GM23338 (cell line): ENCODE data around the gene SUCLG1. TPM values are rescaled to one million over a fixed set of nuclear protein-coding genes. Genes with fewer than 3 reads are reported as not detected.

Experiments used
- ATAC-seq: fragments of 200-7000 bp; cut with Tn5 transposase; 3 replicates; pipeline ENCODE4 v1.9.1; 2020
- DNase-seq: peaks from one replicate; pipeline ENCODE4 v3.0.0-alpha.2; 2015; ENCODE audit warnings: low spot score
- H2AFZ ChIP-seq: fragments of 200-600 bp; sonication (generic); 2 replicates; pipeline ENCODE4 v1.8.0; 2016; ENCODE audit warnings: antibody characterized with exemption, mild to moderate bottlenecking, moderate library complexity
- H3F3A ChIP-seq: fragments of 200-600 bp; sonication (generic); replicated peaks from 2 replicates; pipeline ENCODE4 v1.8.0; 2017; ENCODE audit warnings: antibody characterized with exemption, mixed run types, low read depth
- H3K27ac ChIP-seq: fragments of 200-600 bp; sonication (generic); 2 replicates; pipeline ENCODE4 v1.6.1; 2016; ENCODE audit warnings: low read depth
- H3K27me3 ChIP-seq: fragments of 200-600 bp; sonication (generic); 2 replicates; pipeline ENCODE4 v1.8.0; 2016; ENCODE audit warnings: mild to moderate bottlenecking, mixed run types, moderate library complexity; ENCODE audit not compliant: insufficient read depth
- H3K36me3 ChIP-seq: fragments of 200-600 bp; sonication (generic); 2 replicates; pipeline ENCODE4 v1.8.0; 2016; ENCODE audit warnings: mild to moderate bottlenecking; ENCODE audit not compliant: insufficient read depth
- H3K4me1 ChIP-seq: fragments of 200-600 bp; sonication (generic); 2 replicates; pipeline ENCODE4 v1.8.0; 2016; ENCODE audit warnings: mild to moderate bottlenecking, moderate library complexity; ENCODE audit not compliant: insufficient read depth
- H3K4me2 ChIP-seq: fragments of 200-600 bp; sonication (generic); 2 replicates; pipeline ENCODE4 v1.7.1; 2017; ENCODE audit warnings: mixed run types
- H3K4me3 ChIP-seq: fragments of 200-600 bp; sonication (generic); 2 replicates; pipeline ENCODE4 v1.6.1; 2016; ENCODE audit warnings: mixed run types
- H3K79me2 ChIP-seq: fragments of 200-600 bp; sonication (generic); replicated peaks from 2 replicates; pipeline ENCODE4 v1.8.0; 2017; ENCODE audit warnings: mild to moderate bottlenecking; ENCODE audit not compliant: insufficient read depth
- H3K9me2 ChIP-seq: fragments of 200-600 bp; sonication (generic); 2 replicates; pipeline ENCODE4 v1.8.0; 2017; ENCODE audit not compliant: insufficient read depth
- H4K20me1 ChIP-seq: fragments of 200-600 bp; sonication (generic); replicated peaks from 2 replicates; pipeline ENCODE4 v1.8.0; 2017; ENCODE audit warnings: mild to moderate bottlenecking; ENCODE audit not compliant: insufficient read depth
- H3K27ac Mint-ChIP-seq: 2 replicates; pipeline ENCODE4 v1.8.0; 2020; ENCODE audit warnings: inconsistent platforms, mild to moderate bottlenecking, moderate library complexity, mixed read lengths
- H3K27me3 Mint-ChIP-seq: 3 replicates; pipeline ENCODE4 v1.8.0; 2022; ENCODE audit warnings: low read depth, mild to moderate bottlenecking, moderate library complexity, mixed read lengths, inconsistent platforms; ENCODE audit not compliant: insufficient read depth, poor library complexity
- H3K36me3 Mint-ChIP-seq: 3 replicates; pipeline ENCODE4 v1.8.0; 2021; ENCODE audit warnings: low read depth, mild to moderate bottlenecking, inconsistent platforms, moderate library complexity, mixed read lengths
- H3K4me1 Mint-ChIP-seq: 3 replicates; pipeline ENCODE4 v1.8.0; 2020; ENCODE audit warnings: mild to moderate bottlenecking, inconsistent platforms, mixed read lengths
- H3K4me3 Mint-ChIP-seq: 3 replicates; pipeline ENCODE4 v1.8.0; 2021; ENCODE audit warnings: moderate library complexity, mild to moderate bottlenecking, inconsistent platforms, mixed read lengths
- H3K9me3 Mint-ChIP-seq: 3 replicates; pipeline ENCODE4 v1.8.0; 2020; ENCODE audit warnings: moderate library complexity, mild to moderate bottlenecking, inconsistent platforms, mixed read lengths
- CREB1 ChIP-seq: fragments of 250-450 bp; sonication (Bioruptor Pico); IDR thresholded peaks from 2 replicates; pipeline ENCODE4 v1.5.0; 2020; ENCODE audit warnings: low read depth, mild to moderate bottlenecking, moderate library complexity
- CTCF ChIP-seq, 2 experiments: fragments of 200-600 bp in 1 of 2; sonication (generic) in 1 of 2; conservative IDR thresholded peaks; 2 replicates each; pipeline versions ENCODE4 v1.5.1 to v1.6.1; 2016 to 2017; ENCODE audit warnings: antibody characterized with exemption in 2 of 2, low read depth in 2 of 2, mild to moderate bottlenecking in 2 of 2, moderate library complexity in 1 of 2
- ETS1 ChIP-seq: IDR thresholded peaks from 2 replicates; pipeline ENCODE4 v1.6.1; 2016; ENCODE audit warnings: antibody characterized with exemption
- EZH2 ChIP-seq: fragments of 200-600 bp; sonication (generic); IDR thresholded peaks from one replicate; pipeline ENCODE4 v1.8.0; 2017; ENCODE audit warnings: antibody characterized with exemption, mild to moderate bottlenecking, low read depth; ENCODE audit not compliant: unreplicated experiment
- EZH2phosphoT487 ChIP-seq: fragments of 200-600 bp; sonication (generic); IDR thresholded peaks from one replicate; pipeline ENCODE4 v1.8.1; 2018; ENCODE audit warnings: antibody characterized with exemption; ENCODE audit not compliant: unreplicated experiment
- JUNB ChIP-seq: IDR thresholded peaks from one replicate; pipeline ENCODE4 v1.6.1; 2016; ENCODE audit warnings: antibody characterized with exemption; ENCODE audit not compliant: unreplicated experiment
- NANOG ChIP-seq: IDR thresholded peaks from 2 replicates; pipeline ENCODE4 v1.6.1; 2016; ENCODE audit warnings: antibody characterized with exemption, borderline replicate concordance
- POLR2AphosphoS5 ChIP-seq: IDR thresholded peaks from 2 replicates; pipeline ENCODE4 v1.6.1; 2016; ENCODE audit warnings: antibody characterized with exemption, low read depth
- REST ChIP-seq: IDR thresholded peaks from one replicate; pipeline ENCODE4 v1.6.1; 2018; ENCODE audit warnings: antibody characterized with exemption; ENCODE audit not compliant: unreplicated experiment
- STAT1 ChIP-seq: IDR thresholded peaks from one replicate; pipeline ENCODE4 v1.6.1; 2016; ENCODE audit warnings: antibody characterized with exemption; ENCODE audit not compliant: unreplicated experiment
- ZNF114 ChIP-seq: fragments of 250-450 bp; sonication (Bioruptor Pico); IDR thresholded peaks from 2 replicates; pipeline ENCODE4 v1.5.0; 2020; ENCODE audit warnings: mild to moderate bottlenecking, moderate library complexity
- ZNF331 ChIP-seq: fragments of 250-450 bp; sonication (Bioruptor Pico); IDR thresholded peaks from 2 replicates; pipeline ENCODE4 v1.5.0; 2020; ENCODE audit warnings: low read depth, mild to moderate bottlenecking, moderate library complexity
- ZNF462 ChIP-seq: fragments of 250-450 bp; sonication (Bioruptor Pico); IDR thresholded peaks from 2 replicates; pipeline ENCODE4 v1.5.0; 2020; ENCODE audit warnings: mild to moderate bottlenecking, moderate library complexity
- polyA plus RNA-seq: library from polyadenylated mRNA; unstranded; fragments of >200 nt; fragmentation: Nextera tagmentation; extraction: Ambion mirVana; gene quantifications from 2 replicates; pipeline ENCODE4 v1.2.1, GENCODE V29; 2016
- total RNA-seq: library from RNA; depleted of rRNA; stranded (reverse); fragments of >200 nt; shearing (Covaris generic); gene quantifications from 2 replicates; pipeline ENCODE4 v1.2.3, GENCODE V29; 2014

Gene SUCLG1
- total and polyA plus RNA-seq, 2 experiments from 2014 or later: 24.3 to 36.0 TPM

GRCh38 chr2:84491741-84492140, 32.7 kb upstream of the SUCLG1 start:
- Mint-ChIP-seq H3K4me3 (no peak overlapping the region), H3K36me3 (no peaks in the 10 kb centered on the region), H3K27me3 (peaks cover 5% of the 10 kb centered on the region), H3K27ac (no peak overlapping the region), H3K4me1 (peaks cover 4% of the 10 kb centered on the region; the same call in 2 of the 3 replicates), H3K9me3 (no peaks in the 10 kb centered on the region)
- Histone ChIP-seq H3K27me3 (no peaks in the 10 kb centered on the region), H3K9me2 (no peaks in the 10 kb centered on the region), H3K4me1 (no peaks in the 10 kb centered on the region), H3K79me2 (no peaks in the 10 kb centered on the region), H3K4me2 (no peak overlapping the region), H3K27ac (no peak overlapping the region), H2AFZ (no peak overlapping the region), H4K20me1 (no peaks in the 10 kb centered on the region), H3K36me3 (no peaks in the 10 kb centered on the region), H3F3A (no peaks in the 10 kb centered on the region), H3K4me3 (no peak overlapping the region)
- TF ChIP-seq ZNF331 (CRISPR knock-in tag): no peak
- TF ChIP-seq NANOG: no peak
- TF ChIP-seq ZNF462 (CRISPR knock-in tag): no peak
- no peak for TF ChIP-seq ZNF114 (CRISPR knock-in tag)
- no peak for TF ChIP-seq CTCF (conservative IDR thresholded peaks at IDR 0.05; ENCODE audit: low read depth in 2 of 2)
- TF ChIP-seq JUNB: no peak
- no peak for TF ChIP-seq REST
- no peak for TF ChIP-seq CREB1 (CRISPR knock-in tag)
- TF ChIP-seq ETS1: no peak
- TF ChIP-seq POLR2AphosphoS5: no peak
- no peak for TF ChIP-seq EZH2phosphoT487
- TF ChIP-seq STAT1: no peak
- TF ChIP-seq EZH2: no peak
- ATAC-seq: no peak
- no peak for DNase-seq
